ENCODE data around the gene CKM. TPM values are rescaled to one million over a fixed set of nuclear protein-coding genes. Genes with fewer than 3 reads are reported as not detected.

The CKM gene
- 4.9 TPM for polyA plus RNA-seq
- long read RNA-seq, donor 1, partial matches to known transcripts, result 0 of 1 reads
- long read RNA-seq, donor 1, other reads (novel, unspliced or antisense), result 0 of 1 reads
- long read RNA-seq, donor 2, result 0 reads
- long read RNA-seq, donor 3, result 0 reads
- long read RNA-seq, donor 4, result 0 reads
- long read RNA-seq, donor 5, partial matches to known transcripts, result 0 of 1 reads
- long read RNA-seq, donor 5, other reads (novel, unspliced or antisense), result 0 of 1 reads
- long read RNA-seq, donor 6, result 0 reads
- long read RNA-seq, donor 7, partial matches to known transcripts, result 0 of 1 reads
- long read RNA-seq, donor 7, other reads (novel, unspliced or antisense), result 0 of 1 reads
- long read RNA-seq, donor 8, transcript CKM-201 (8 exons, 1,657 nt), result major isoform, 7 of 7 reads
- long read RNA-seq, donor 8, partial matches to known transcripts, result 0 of 7 reads
- long read RNA-seq, donor 8, other reads (novel, unspliced or antisense), result 0 of 7 reads
- long read RNA-seq, donor 9, result 0 reads
- long read RNA-seq, donor 10, result 0 reads
- long read RNA-seq, donor 11, result 0 reads

DNA sequence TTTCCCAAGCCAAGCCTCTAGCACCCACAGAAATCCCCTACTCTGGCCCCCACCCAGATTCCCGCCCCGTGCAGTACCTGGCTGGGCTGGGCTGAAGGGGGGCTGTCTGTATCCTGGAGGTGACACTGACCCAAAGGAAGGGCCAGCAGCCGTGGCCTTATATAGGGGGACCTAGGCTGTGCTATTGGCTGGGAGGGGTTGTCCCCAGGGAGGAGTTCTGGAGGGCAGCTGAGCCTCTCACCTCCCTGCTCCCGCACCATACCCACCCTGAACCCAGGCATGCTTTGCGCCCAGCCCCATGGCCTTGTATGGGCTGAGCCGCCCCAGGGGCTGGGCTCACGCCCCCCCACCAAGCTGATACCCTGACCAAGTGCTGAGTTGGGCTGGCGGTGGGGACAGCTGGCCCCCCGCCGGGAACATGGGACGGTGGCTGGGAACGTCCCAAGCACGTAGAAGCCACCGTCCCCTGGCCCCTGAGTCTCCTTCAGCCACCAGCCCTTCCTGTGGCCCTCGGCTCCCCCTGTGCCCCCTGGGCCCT, at the start of gene CKM:
Gene CKM (minus strand): TSS at position 132 of the 538 bp plus-strand sequence. CDS start 3,162 bp downstream, outside the sequence.
- Histone ChIP-seq H3K27ac (ENCODE audit: low read length) (no peak within 1 kb of the TSS), H3K9me3 (ENCODE audit: control insufficient read depth, low read depth, low read length) (no peaks in the 10 kb centered on the region), H3K36me3 (ENCODE audit: control insufficient read depth, insufficient read depth, low read length) (no peaks in the 10 kb centered on the region), H3K27me3 (ENCODE audit: control insufficient read depth, insufficient read depth, low read length) (peaks cover 26% of the 10 kb centered on the region), H3K4me1 (ENCODE audit: control insufficient read depth, insufficient read depth, low read length) (peaks cover 3% of the 10 kb centered on the region), H3K4me3 (ENCODE audit: low read length) (peak within 1 kb of the TSS; percentile 11)
- WGBS (ENCODE audit: insufficient coverage, low lambda C conversion rate), result no CpG with 5 or more reads among the region's 15 CpGs
- no peak for DNase-seq

- WGBS (ENCODE audit: insufficient coverage, low lambda C conversion rate), result no CpG with 5 or more reads among the region's 55 CpGs
These were observed 47.9 kb upstream of the CKM start, which contains the start of gene ERCC2 for GRCh38 chr19:45370410-45371204. Gene ERCC2, minus strand, starts transcription at chr19:45370573. Its CDS starts 33 bp downstream, at chr19:45370540.

GRCh38 chr19:45368737-45369340, 46.2 kb upstream of the CKM start:
- DNase-seq, result no peak
- peaks cover 5% of the 10 kb centered on the region for H3K36me3 ChIP-seq (ENCODE audit: control insufficient read depth, insufficient read depth, low read length)
- no peak overlapping the region for H3K4me3 ChIP-seq (ENCODE audit: low read length)
- H3K27ac ChIP-seq (ENCODE audit: low read length), result no peak overlapping the region
- H3K4me1 ChIP-seq (ENCODE audit: control insufficient read depth, insufficient read depth, low read length), result peaks cover 3% of the 10 kb centered on the region
- H3K27me3 ChIP-seq (ENCODE audit: control insufficient read depth, insufficient read depth, low read length), result no peaks in the 10 kb centered on the region
- no peaks in the 10 kb centered on the region for H3K9me3 ChIP-seq (ENCODE audit: control insufficient read depth, low read depth, low read length)
- WGBS (ENCODE audit: insufficient coverage, low lambda C conversion rate), result no CpG with 5 or more reads among the region's 11 CpGs

More at GRCh38 chr19:45370410-45371204, 47.9 kb upstream of the CKM start, which contains the start of gene ERCC2:
- H3K4me1 ChIP-seq (ENCODE audit: control insufficient read depth, insufficient read depth, low read length), result peaks cover 3% of the 10 kb centered on the region
- DNase-seq, result peak; percentile 98 to 99
- peaks cover 2% of the 10 kb centered on the region for H3K36me3 ChIP-seq (ENCODE audit: control insufficient read depth, insufficient read depth, low read length)
- H3K27me3 ChIP-seq (ENCODE audit: control insufficient read depth, insufficient read depth, low read length), result no peaks in the 10 kb centered on the region
- peak within 1 kb of the TSS; percentile 78 for H3K27ac ChIP-seq (ENCODE audit: low read length)
- peak within 1 kb of the TSS; percentile 92 for H3K4me3 ChIP-seq (ENCODE audit: low read length)
- no peaks in the 10 kb centered on the region for H3K9me3 ChIP-seq (ENCODE audit: control insufficient read depth, low read depth, low read length)

DNA sequence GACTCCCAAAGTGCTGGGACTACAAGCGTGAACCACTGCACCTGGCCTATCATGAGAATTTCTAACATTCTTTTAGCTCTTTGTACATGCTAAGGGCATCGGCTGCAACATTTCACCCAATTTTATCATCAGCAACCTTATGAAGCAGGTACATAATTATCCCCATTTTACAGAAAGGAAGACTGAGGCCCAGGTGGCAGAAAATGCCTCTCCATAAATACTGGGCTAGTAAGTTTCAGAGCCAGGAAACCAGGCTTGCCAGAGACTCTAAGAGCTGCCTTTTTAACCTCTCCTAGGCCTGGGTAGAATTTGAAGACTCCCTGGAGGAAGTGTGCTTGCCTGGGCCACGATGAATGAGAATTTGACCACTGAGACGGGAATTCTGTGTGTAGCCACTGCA, 45.5 kb upstream of the CKM start:
- no peaks in the 10 kb centered on the region for H3K27me3 ChIP-seq (ENCODE audit: control insufficient read depth, insufficient read depth, low read length)
- no CpG with 5 or more reads among the region's 4 CpGs for WGBS (ENCODE audit: insufficient coverage, low lambda C conversion rate)

GRCh38 chr19:45364696-45365095, 42.0 kb upstream of the CKM start:
- peaks cover 17% of the 10 kb centered on the region for H3K36me3 ChIP-seq (ENCODE audit: control insufficient read depth, insufficient read depth, low read length)
- H3K4me3 ChIP-seq (ENCODE audit: low read length), result no peak overlapping the region
- WGBS (ENCODE audit: insufficient coverage, low lambda C conversion rate), result no CpG with 5 or more reads among the region's 12 CpGs
- H3K9me3 ChIP-seq (ENCODE audit: control insufficient read depth, low read depth, low read length), result no peaks in the 10 kb centered on the region
- no peak overlapping the region for H3K27ac ChIP-seq (ENCODE audit: low read length)
- H3K4me1 ChIP-seq (ENCODE audit: control insufficient read depth, insufficient read depth, low read length), result peaks cover under 1% of the 10 kb centered on the region
- DNase-seq, result no peak
- H3K27me3 ChIP-seq (ENCODE audit: control insufficient read depth, insufficient read depth, low read length), result no peaks in the 10 kb centered on the region

More for the DNA sequence above, 45.5 kb upstream of the CKM start:
- H3K36me3 ChIP-seq (ENCODE audit: control insufficient read depth, insufficient read depth, low read length), result peaks cover 7% of the 10 kb centered on the region
- H3K27ac ChIP-seq (ENCODE audit: low read length), result no peak overlapping the region
- H3K9me3 ChIP-seq (ENCODE audit: control insufficient read depth, low read depth, low read length), result no peaks in the 10 kb centered on the region
- DNase-seq, result no peak
- no peak overlapping the region for H3K4me3 ChIP-seq (ENCODE audit: low read length)
- peaks cover 3% of the 10 kb centered on the region for H3K4me1 ChIP-seq (ENCODE audit: control insufficient read depth, insufficient read depth, low read length)

DNA sequence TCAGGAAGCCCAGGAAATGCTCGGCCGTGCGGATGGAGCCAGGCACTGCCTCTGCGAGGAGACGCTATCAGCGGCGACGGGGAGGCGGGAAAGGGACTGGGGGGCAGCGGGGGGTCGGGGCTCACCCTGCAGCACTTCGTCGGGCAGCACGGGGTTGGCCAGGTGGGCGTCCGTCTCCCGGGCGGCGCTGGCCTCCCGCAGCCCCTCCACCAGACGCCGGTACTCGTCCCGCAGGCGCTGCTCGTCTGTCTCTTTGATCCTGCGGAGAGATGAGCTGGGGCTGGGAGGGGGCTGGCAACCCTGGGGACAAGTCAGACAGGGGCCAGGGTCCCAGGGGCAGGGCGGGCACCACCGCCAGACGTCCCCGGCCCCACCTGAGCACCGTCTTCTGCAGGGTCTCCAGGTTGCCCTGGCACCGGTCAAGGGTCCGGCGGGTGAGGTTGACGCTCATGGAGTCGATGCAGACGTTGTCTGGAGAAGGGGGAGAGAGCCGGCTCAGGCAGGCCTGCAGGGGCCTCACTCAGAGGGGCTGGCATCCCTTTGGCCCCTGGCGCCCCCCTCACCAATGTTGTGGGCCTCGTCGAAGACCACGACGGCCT, 41.3 kb upstream of the CKM start:
- H3K4me1 ChIP-seq (ENCODE audit: control insufficient read depth, insufficient read depth, low read length), result no peaks in the 10 kb centered on the region
- H3K27me3 ChIP-seq (ENCODE audit: control insufficient read depth, insufficient read depth, low read length), result no peaks in the 10 kb centered on the region
- H3K4me3 ChIP-seq (ENCODE audit: low read length), result no peak overlapping the region
- no CpG with 5 or more reads among the region's 44 CpGs for WGBS (ENCODE audit: insufficient coverage, low lambda C conversion rate)
- no peak for DNase-seq
- peaks cover 20% of the 10 kb centered on the region for H3K36me3 ChIP-seq (ENCODE audit: control insufficient read depth, insufficient read depth, low read length)
- no peak overlapping the region for H3K27ac ChIP-seq (ENCODE audit: low read length)
- H3K9me3 ChIP-seq (ENCODE audit: control insufficient read depth, low read depth, low read length), result no peaks in the 10 kb centered on the region

DNA sequence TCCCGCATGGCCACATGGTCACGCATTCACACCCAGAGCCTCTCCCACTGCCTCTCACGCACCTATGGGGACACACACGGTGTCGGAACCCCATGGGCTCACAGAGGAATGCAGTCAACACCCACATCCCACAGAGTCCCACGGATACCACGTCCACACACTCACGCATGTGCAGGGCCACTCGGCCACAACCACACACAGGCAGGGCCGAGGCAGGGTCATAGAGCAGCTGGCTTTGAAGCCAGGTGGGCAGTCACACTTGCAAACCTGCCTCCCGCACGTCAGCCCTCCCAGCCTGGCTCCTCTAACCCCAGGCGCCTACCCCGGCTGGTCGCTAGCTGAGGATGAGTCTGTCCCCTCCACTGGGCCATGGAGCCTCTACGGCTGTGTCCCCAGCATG, 39.6 kb upstream of the CKM start:
- no CpG with 5 or more reads among the region's 16 CpGs for WGBS (ENCODE audit: insufficient coverage, low lambda C conversion rate)

DNA sequence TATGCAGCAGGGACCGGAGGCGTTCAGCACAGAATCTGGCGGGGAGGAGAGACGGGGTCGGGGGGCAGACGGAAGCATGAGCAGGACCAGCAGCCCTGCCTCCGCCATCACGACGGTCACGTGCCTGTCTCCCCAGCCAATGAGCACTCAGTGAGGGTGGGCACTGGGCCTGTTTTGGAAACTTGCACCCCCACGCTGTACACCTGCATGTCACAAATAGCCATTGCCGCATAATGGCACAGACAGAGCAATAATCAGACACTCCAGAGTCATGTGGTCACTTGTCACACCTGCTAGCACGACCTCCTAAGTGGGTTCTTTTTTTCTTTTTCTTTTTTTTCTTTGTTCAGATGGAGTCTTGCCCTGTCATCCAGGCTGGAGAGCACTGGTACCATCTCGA, 38.9 kb upstream of the CKM start:
- WGBS (ENCODE audit: insufficient coverage, low lambda C conversion rate), result no CpG with 5 or more reads among the region's 14 CpGs
- Histone ChIP-seq H3K9me3 (ENCODE audit: control insufficient read depth, low read depth, low read length) (no peaks in the 10 kb centered on the region), H3K27ac (ENCODE audit: low read length) (no peak overlapping the region), H3K4me1 (ENCODE audit: control insufficient read depth, insufficient read depth, low read length) (no peaks in the 10 kb centered on the region), H3K4me3 (ENCODE audit: low read length) (no peak overlapping the region), H3K36me3 (ENCODE audit: control insufficient read depth, insufficient read depth, low read length) (peaks cover 26% of the 10 kb centered on the region), H3K27me3 (ENCODE audit: control insufficient read depth, insufficient read depth, low read length) (no peaks in the 10 kb centered on the region)
- no peak for DNase-seq

More for the DNA sequence above, 39.6 kb upstream of the CKM start:
- Histone ChIP-seq H3K4me1 (ENCODE audit: control insufficient read depth, insufficient read depth, low read length) (no peaks in the 10 kb centered on the region), H3K27ac (ENCODE audit: low read length) (no peak overlapping the region), H3K4me3 (ENCODE audit: low read length) (no peak overlapping the region), H3K36me3 (ENCODE audit: control insufficient read depth, insufficient read depth, low read length) (peaks cover 20% of the 10 kb centered on the region), H3K9me3 (ENCODE audit: control insufficient read depth, low read depth, low read length) (no peaks in the 10 kb centered on the region), H3K27me3 (ENCODE audit: control insufficient read depth, insufficient read depth, low read length) (no peaks in the 10 kb centered on the region)
- no peak for DNase-seq

DNA sequence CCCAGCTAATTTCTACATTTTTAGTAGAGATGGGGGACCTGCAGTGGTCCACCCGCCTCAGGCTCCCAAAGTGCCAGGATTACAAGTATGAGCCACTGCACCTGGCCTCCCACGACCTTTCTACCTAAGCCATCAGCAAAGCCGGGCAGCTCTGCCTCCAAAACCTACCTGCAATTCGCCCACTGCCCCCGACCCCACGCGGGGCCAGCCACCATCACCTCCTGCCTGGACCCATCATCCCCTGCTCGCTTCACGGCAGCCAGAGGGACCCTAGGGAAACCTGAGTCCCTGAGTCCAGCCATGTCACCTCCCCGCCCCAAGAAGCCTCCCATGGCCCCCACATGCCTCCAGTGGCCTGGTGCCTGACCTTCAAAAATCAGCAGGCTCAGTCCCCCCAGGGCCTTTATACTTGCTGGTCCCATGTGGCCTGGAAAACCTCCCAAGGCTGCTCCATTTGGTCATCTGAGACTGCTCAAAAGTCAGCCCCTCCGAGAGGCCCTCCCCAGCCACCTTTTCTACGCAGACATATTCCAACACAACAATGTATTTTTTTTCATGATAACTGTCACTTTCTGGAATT, 35.6 kb upstream of the CKM start:
- 92% methylated on average over 2 of the region's 12 CpGs for WGBS (ENCODE audit: insufficient coverage, low lambda C conversion rate)
- Histone ChIP-seq H3K36me3 (ENCODE audit: control insufficient read depth, insufficient read depth, low read length) (peaks cover 37% of the 10 kb centered on the region), H3K4me1 (ENCODE audit: control insufficient read depth, insufficient read depth, low read length) (no peaks in the 10 kb centered on the region), H3K4me3 (ENCODE audit: low read length) (no peak overlapping the region), H3K27me3 (ENCODE audit: control insufficient read depth, insufficient read depth, low read length) (no peaks in the 10 kb centered on the region), H3K9me3 (ENCODE audit: control insufficient read depth, low read depth, low read length) (no peaks in the 10 kb centered on the region), H3K27ac (ENCODE audit: low read length) (no peak overlapping the region)
- DNase-seq, result no peak

Data from large intestine (tissue), 12 donors.